Right atrium auricular region (tissue), 2 donors: ENCODE data around the gene LDB3. TPM values are rescaled to one million over a fixed set of nuclear protein-coding genes. Genes with fewer than 3 reads are reported as not detected.

ENCODE experiments used
- DNase-seq: peaks from one replicate; pipeline ENCODE4 v3.0.0-alpha.2; 2019; ENCODE audit warnings: low spot score
- H3K27ac ChIP-seq, 2 donors: fragments of 200-600 bp; sonication (generic); 1 replicate in 1 of 2; 2 replicates in 1 of 2; pipeline ENCODE4 v1.5.1; 2016 to 2019
- H3K27me3 ChIP-seq, 2 donors: fragments of 200-600 bp; sonication (generic); one replicate each; pipeline versions ENCODE4 v1.5.1 to v1.6.0; 2017 to 2019
- H3K36me3 ChIP-seq: fragments of 200-600 bp; sonication (generic); one replicate; pipeline ENCODE4 v1.5.1; 2016
- H3K4me1 ChIP-seq, 2 donors: fragments of 200-600 bp; sonication (generic); one replicate each; pipeline versions ENCODE4 v1.5.1 to v1.6.0; 2017 to 2019
- H3K4me3 ChIP-seq, 2 donors: fragments of 200-600 bp; sonication (generic); 1 replicate in 1 of 2; 2 replicates in 1 of 2; pipeline ENCODE4 v1.5.1; 2017 to 2019; ENCODE audit warnings: mild to moderate bottlenecking in 1 of 2, moderate library complexity in 1 of 2
- H3K9me3 ChIP-seq, 2 donors: fragments of 200-600 bp; sonication (generic); one replicate each; pipeline ENCODE4 v1.5.1; 2019
- total RNA-seq, 2 donors: library from RNA; depleted of rRNA; stranded (reverse); fragments of >200 nt; gene quantifications; one replicate each; pipeline ENCODE4 v1.1.0, GENCODE V29; 2016
- TF ChIP-seq, protein P1 (sequence below), 2 donors: fragments of 200-600 bp; sonication (generic); IDR thresholded peaks; one replicate each; pipeline ENCODE4 v1.5.1; 2019; ENCODE audit warnings: antibody characterized with exemption in 2 of 2

The LDB3 gene
- total RNA-seq, 2 donors from 2014 or later = 448 to 908 TPM

DNA sequence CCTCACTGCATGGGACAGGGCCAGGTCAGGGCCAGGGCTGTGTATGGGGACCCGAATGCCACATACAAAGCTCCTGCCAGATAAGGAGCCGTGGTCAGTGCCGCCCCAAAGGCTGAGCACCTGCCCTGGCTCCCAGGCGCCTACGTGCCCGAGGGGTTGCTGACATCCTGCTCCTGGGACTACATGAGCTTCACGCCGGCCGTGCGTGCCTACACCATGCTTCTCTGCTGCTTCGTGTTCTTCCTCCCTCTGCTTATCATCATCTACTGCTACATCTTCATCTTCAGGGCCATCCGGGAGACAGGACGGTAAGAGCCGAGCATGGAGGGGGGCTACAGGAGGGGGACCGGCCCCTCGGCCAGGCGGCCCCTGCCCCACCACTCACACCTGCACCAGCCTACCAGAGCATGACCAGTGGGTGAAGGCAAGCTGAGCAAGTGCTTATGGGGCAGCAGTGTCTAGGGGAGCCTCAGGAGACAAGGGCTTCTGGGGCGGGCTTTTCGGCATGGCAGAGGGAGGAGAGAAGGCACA is 9.1 kb upstream of the LDB3 start:
- TF ChIP-seq, protein P1, sequence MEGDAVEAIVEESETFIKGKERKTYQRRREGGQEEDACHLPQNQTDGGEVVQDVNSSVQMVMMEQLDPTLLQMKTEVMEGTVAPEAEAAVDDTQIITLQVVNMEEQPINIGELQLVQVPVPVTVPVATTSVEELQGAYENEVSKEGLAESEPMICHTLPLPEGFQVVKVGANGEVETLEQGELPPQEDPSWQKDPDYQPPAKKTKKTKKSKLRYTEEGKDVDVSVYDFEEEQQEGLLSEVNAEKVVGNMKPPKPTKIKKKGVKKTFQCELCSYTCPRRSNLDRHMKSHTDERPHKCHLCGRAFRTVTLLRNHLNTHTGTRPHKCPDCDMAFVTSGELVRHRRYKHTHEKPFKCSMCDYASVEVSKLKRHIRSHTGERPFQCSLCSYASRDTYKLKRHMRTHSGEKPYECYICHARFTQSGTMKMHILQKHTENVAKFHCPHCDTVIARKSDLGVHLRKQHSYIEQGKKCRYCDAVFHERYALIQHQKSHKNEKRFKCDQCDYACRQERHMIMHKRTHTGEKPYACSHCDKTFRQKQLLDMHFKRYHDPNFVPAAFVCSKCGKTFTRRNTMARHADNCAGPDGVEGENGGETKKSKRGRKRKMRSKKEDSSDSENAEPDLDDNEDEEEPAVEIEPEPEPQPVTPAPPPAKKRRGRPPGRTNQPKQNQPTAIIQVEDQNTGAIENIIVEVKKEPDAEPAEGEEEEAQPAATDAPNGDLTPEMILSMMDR (IDR thresholded peaks at IDR 0.05) = no peak
- Histone ChIP-seq H3K27ac (no peak overlapping the region), H3K9me3 (no peaks in the 10 kb centered on the region), H3K4me1 (peaks cover 0 to 58% of the 10 kb centered on the region in 2 donors), H3K4me3 (no peak overlapping the region), H3K36me3 (no peaks in the 10 kb centered on the region), H3K27me3 (no peaks in the 10 kb centered on the region)
- DNase-seq = no peak

DNA sequence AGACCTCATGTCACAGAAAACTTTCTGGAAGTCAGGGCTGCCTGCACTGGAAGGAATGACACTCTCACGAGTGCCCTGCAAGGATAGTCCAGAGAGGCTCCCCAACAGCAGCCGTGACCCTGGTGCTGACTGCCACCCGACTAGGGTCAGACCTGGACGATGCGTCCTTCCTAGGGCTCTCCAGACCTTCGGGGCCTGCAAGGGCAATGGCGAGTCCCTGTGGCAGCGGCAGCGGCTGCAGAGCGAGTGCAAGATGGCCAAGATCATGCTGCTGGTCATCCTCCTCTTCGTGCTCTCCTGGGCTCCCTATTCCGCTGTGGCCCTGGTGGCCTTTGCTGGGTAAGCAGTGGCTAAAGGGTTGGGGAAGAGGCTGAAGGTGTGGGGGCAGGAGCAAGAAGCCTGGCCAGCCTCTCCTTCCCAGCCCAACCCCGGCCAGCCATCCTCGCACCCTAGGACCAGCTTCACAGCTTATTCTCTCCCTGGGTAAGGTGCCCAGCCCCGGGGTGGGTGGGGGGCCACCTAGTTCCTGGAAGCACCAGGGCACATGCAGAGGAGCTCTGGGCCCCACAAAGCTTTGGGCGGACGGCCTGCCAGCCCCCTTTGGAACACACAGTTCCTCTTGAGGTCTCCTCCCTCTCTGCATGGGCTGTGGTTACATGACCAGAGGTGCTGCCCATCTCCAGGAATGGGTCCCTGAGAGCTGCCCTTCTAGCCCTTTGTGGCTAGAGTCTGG is 8.4 kb upstream of the LDB3 start:
- no peaks in the 10 kb centered on the region for H3K27me3 ChIP-seq
- TF ChIP-seq, protein P1 (IDR thresholded peaks at IDR 0.05) = no peak
- peaks cover 0 to 62% of the 10 kb centered on the region in 2 donors for H3K4me1 ChIP-seq

DNA sequence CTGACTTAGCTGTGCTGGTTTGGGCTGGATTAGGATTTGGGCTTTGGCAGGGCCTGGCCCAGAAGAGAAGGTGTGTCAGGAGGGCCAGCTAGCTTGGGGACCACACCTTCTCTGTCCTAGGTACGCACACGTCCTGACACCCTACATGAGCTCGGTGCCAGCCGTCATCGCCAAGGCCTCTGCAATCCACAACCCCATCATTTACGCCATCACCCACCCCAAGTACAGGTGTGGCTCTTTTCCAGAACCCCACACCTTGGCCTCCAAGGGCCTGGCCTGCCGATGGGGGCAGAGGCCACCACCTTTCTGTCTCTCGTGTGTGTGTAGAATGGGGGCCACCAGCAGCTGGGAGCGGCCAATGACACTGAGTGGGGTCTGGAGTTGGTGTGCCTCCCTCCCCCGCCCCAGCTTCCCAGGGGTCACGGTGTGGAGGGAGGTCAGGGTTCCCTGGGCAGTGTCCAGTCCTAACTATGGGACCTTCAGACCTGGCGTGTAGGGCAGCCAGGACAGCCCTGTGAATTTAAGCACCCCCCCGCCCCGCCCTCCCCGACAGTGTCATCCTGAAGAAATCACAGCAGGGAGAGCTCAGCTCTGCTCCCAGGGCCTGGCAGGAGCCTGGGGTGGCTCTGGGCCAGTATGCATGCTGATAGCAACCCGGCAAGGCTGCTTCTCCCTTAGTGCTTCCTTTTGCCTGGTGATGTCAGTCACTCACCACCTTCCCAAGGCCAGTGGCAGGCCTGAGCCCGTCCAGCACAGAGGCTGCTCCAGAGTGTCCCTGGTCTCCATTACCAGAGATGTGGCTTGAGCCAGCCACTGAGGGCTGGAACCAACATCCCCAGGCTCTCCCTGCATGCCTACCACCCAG is 6.9 kb upstream of the LDB3 start:
- H3K9me3 ChIP-seq = no peaks in the 10 kb centered on the region
- TF ChIP-seq, protein P1 (IDR thresholded peaks at IDR 0.05) = no peak
- H3K27ac ChIP-seq = peak overlapping the region; percentile 91 to 98
- no peak for DNase-seq
- no peaks in the 10 kb centered on the region for H3K27me3 ChIP-seq
- H3K4me1 ChIP-seq = peaks cover 0 to 77% of the 10 kb centered on the region in 2 donors
- no peaks in the 10 kb centered on the region for H3K36me3 ChIP-seq
- H3K4me3 ChIP-seq = no peak overlapping the region

More for the DNA sequence above, 8.4 kb upstream of the LDB3 start:
- DNase-seq = no peak
- Histone ChIP-seq H3K36me3 (no peaks in the 10 kb centered on the region), H3K4me3 (no peak overlapping the region), H3K9me3 (no peaks in the 10 kb centered on the region), H3K27ac (peak overlapping the region in 1 of 2 donors; percentile 91)

DNA sequence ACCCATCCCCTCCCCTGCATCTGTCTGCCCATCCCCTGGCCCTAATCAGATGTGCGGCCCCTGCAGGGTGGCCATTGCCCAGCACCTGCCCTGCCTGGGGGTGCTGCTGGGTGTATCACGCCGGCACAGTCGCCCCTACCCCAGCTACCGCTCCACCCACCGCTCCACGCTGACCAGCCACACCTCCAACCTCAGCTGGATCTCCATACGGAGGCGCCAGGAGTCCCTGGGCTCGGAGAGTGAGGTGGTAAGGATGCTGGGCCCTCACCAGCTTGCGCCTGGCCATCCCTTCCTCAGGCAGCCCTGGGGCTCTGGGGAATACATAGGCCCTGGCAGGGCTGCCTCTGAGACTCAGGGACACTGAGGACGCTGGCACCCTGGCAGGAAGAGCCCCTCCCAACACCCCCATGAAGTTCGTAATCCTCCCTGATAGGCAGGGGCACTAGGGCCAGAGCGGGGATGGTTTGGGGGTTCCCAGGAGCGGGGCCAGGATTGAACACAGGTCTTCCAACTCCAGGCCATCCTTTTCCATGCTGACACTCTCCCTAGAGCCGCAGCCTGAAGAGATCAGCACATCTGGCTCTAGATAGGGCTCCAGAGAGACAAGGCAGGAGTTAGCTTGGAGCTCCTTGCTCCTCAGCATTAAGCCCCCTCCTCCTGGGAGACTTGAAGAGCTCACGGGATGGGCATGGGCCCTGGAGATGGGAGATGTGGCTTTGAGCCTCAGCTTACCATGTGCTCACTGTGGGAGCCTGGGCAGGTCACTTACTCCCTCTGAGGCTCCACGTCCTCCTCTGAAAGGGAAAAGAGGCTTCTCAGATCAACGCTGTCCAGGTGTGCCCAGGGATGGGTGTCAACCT is 5.9 kb upstream of the LDB3 start:
- no peak overlapping the region for H3K4me3 ChIP-seq
- H3K27me3 ChIP-seq = no peaks in the 10 kb centered on the region
- DNase-seq = no peak
- H3K36me3 ChIP-seq = no peaks in the 10 kb centered on the region
- no peaks in the 10 kb centered on the region for H3K9me3 ChIP-seq
- TF ChIP-seq, protein P1 (IDR thresholded peaks at IDR 0.05) = no peak
- H3K4me1 ChIP-seq = peaks cover 0 to 87% of the 10 kb centered on the region in 2 donors
- peak overlapping the region; percentile 91 to 98 for H3K27ac ChIP-seq

DNA sequence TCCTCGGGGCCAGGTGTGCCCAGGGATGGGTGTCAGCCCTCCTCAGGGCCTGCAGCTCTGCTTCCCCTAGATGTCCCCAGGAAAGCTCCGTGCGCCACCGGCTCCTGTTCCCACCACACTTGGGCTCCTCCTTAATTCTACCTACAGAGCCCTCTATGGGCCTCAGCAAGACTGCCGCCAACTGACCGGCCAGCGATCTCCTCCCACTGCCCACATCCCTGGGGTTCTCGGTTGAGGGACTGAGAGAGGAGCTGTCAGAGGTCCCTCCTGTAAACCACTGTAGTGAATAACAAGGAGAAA is 5.3 kb upstream of the LDB3 start:
- Histone ChIP-seq H3K4me1 (peaks cover 0 to 92% of the 10 kb centered on the region in 2 donors), H3K36me3 (no peaks in the 10 kb centered on the region), H3K27ac (peak overlapping the region; percentile 91 to 98), H3K27me3 (no peaks in the 10 kb centered on the region), H3K9me3 (no peaks in the 10 kb centered on the region), H3K4me3 (no peak overlapping the region)
- TF ChIP-seq, protein P1 (IDR thresholded peaks at IDR 0.05) = no peak
- no peak for DNase-seq
